ENCODE results near the gene SCPEP1. TPM values are rescaled to one million over a fixed set of nuclear protein-coding genes. Genes with fewer than 3 reads are reported as not detected.
"Not testable (repeated sequence)": the region's sequence is repeated elsewhere in the genome, so short reads cannot be mapped to it uniquely, and the experiment has no call there.

Gene SCPEP1
- polyA plus RNA-seq (2013, experiment 1 of 2; ENCODE audit: insufficient read length) = 46.5 TPM
- polyA plus RNA-seq (2013, experiment 2 of 2; ENCODE audit: insufficient read length) = 46.2 TPM

DNA sequence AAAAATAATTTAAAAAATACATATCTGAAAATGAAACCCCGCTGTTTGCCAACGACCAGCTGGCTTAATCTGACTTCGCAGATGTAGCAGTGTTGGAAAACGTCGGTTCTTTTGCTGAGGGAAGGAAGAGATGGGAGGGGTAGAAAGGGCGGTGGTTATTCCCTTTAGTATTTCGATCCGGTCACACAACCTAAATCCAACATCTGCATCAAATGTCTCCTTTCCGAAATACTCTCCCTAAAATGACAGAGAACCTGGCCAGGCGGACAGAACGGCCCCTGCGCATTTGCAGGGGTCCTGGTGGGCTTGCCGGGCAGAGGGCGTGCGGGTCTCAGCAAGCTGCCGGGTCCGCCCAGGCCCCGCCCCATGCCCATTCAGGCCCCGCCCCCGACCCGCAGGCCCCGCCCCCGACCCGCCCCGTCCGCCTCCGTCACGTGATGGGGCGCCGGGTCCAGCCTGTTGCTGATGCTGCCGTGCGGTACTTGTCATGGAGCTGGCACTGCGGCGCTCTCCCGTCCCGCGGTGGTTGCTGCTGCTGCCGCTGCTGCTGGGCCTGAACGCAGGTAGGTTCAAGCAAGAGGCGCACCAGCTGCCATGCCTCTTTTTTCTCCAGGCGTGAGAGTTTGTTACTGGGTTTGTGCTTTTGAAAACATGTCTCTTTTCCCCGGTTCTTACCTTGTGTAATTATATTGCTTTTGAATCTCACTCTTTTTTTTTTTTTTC is at the start of gene SCPEP1:
Gene SCPEP1, plus strand, starts transcription at position 459 of the 723 bp plus-strand sequence. Its CDS starts 29 bp downstream, at position 488.
- peak; percentile 77 for DNase-seq

GRCh38 chr17:56928586-56928985 is 49.3 kb upstream of the SCPEP1 start:
- DNase-seq = no peak

- DNase-seq = no peak
Measured at GRCh38 chr17:56929362-56929969, 48.5 kb upstream of the SCPEP1 start.

DNA sequence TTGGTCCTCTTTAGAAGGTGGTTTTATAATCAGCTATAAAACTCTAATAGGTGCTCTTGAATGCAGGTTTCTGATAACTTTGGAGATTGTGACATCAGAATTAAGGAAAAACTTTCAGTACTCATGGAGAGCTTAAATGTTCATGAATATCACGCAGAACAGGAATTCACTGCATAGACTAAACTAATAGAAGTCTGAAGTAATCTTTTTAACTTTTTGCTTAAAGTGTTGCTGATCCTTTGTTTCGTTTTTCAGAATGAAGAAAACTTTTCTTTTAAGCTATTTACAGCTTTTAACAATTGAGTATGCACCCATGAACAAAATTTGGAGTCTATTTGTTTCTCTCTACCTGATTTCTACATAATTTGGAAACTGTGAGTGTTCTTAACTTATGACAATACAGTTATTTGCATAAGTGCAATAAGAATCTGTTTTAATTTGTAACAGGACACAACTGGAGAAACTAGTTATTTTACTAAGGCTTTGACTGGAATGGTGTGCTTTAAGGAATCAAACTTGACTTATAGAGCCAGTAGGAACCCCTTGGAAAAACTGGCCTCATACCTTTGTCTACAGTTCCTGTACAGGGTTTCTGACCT is 47.1 kb upstream of the SCPEP1 start:
- DNase-seq = no peak

GRCh38 chr17:56933151-56933745 is 44.7 kb upstream of the SCPEP1 start:
- no peak for DNase-seq

GRCh38 chr17:56933868-56934267 is 44.1 kb upstream of the SCPEP1 start:
- DNase-seq = no peak

DNA sequence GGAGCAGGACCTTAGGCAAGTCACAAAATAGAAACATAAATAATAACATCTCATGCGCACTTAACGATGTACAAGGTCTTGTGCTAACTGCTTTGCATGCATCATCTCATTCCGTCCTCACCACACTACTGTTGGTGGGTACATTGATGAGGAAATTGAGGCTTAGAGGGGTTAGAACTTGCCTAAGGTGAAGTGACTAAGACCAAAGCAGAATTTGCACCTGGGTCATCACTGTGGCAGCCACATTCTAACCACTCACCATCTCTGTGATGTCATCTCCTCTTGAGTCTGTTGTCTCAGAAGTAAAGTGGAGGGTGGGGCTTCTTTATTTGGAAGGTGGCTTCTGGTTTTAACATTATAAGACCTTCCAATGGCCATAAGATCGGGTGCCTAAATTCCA is 43.7 kb upstream of the SCPEP1 start:
- no peak for DNase-seq

DNA sequence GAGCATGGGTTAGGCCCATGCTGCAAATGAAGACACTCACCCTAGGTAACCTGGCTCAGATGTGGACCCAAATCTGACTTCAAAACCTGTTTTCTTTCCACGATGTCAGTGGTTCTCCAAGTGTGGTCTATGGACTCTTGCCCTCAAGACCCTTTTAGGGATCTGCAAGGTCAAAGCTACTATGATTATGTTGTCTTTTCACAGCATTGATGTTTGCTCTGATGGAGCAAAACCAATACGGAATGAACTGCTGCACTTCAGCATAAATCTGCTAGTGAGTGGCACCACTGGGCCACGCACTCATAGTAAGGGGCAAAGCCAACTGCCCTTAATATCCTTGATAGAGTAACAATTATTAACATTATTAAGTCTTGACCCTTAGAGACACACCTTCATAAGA is 42.5 kb upstream of the SCPEP1 start:
- DNase-seq = no peak

- no peak for DNase-seq
Measured at GRCh38 chr17:56936697-56937322, 41.1 kb upstream of the SCPEP1 start.

GRCh38 chr17:56937687-56938086 is 40.2 kb upstream of the SCPEP1 start:
- DNase-seq = no peak

DNA sequence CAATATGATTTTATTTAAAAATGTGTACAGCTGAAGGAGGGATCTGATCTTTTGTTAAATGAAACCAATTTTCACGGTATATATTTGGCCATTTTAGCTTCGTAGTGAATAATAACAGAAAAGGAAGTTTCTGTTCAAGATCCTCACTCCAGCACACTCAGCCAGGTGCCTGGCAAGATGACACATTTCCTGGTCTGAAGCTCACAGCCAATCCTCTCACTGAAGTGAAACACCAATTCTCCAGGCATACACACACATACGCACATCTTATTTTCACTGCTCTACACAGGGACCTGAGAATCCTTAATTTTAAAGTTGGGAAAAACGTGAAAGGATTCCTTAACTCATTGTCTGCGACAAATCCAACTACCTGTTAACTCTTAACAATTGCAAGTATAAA is 39.7 kb upstream of the SCPEP1 start:
- not testable (repeated sequence) for DNase-seq

- peak; percentile 62 for DNase-seq
Measured at GRCh38 chr17:56939869-56940484, 38.0 kb upstream of the SCPEP1 start.

DNA sequence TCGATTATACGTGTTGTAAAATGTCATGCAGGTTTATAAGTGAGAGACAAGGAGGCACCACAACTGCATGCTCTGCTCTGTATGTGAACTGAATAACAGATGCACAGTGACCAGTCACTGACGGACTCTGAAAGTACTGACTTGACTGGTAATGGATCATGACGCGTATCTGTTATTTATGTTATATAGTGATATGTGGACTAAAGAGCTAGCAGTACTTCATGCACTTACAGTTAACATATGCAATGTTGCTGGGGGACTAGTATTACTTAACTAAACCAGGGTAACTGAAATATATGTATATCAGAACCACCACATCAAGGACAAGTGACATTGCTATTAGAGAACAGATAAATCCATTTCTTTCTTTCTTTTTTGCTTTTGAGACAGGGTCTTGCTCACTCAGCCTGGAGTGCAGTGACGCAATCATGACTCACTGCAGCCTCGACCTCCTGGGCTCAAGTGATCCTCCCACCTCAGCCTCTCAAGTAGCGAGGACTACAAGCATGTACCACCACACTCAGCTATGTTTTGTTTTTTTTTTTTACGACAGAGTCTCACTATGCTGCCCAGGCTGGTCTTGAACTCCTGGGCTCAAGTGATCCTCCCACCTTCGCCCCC is 34.3 kb upstream of the SCPEP1 start:
- DNase-seq = no peak

DNA sequence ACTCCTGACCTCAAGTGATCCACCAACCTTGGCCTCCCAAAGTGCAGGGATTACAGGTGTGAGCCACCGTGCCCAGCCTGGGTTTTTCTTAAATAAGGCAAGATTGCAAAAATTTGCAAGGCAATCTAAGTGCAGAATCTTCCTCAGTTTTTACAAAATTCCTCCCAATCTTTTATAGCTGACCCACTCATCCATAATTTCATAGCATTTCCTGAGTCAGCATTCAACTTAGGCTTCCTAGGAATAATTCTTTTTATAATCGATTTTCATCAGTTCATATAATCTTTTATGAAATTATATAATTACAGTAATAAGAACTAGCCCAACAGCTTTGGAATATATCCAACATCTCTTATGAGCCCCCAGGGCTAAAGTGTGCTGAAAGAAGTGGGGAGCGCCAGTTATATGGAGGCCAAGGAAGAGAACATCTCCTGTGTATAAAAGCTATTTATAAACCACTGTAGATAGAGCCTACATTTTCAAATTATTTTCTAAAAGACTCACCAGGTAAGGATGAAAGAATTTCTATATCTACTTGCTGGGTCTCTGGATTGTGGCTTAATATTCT is 31.9 kb upstream of the SCPEP1 start:
- no peak for DNase-seq

DNA sequence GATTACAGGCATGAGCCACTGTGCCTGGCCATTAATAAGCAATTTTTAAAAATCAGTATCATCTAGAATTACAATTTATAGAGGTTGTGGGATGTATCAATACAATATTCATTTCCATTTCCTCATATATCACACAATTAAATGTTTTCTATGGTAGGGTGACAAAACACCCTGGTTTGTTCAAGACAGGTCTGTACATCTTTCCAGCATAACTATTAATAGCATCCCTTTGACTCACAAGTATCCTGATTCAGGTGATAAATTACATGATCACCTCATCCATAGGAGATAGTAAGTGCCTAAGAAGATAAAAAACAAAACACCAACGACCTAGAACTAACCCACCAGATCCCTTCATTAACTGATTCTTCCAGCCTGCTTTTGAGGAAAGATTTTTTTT is 30.2 kb upstream of the SCPEP1 start:
- no peak for DNase-seq

DNA sequence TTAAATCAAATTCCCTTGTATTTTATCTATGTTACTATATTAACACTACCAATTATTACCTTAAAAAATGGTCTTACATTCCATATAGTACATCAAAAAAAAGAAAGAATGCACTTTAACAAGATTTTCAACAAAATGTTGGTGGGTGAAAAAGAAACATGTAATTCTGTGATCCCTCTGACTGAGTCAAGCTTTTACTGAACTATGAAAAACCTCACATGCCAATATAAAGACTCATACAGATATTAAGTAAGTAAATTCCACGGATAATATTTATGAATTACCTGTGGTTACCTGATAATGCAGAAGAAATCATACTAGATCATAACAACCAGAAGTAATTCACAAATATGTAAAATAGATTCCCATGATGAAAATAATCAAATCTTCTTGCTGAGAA is 29.4 kb upstream of the SCPEP1 start:
- no peak for DNase-seq

DNA sequence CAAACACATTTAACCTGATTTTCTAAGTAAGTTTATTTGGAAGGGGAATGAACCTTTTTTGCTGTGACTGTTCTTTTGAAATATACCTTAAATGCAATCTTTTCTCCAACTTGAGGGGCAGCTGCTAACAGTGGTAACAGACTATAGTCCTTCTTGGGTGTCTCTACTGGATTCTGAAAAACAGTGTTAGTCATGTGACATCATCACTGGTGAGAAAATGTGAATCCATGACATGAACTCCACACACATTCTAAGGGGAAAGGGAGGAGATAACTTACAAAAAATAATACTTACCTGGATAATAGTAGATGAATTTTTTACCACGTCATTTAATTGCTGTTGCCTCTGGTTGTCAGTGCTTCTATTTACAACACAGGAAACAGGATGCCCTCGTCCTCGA is 28.3 kb upstream of the SCPEP1 start:
- no peak for DNase-seq

DNA sequence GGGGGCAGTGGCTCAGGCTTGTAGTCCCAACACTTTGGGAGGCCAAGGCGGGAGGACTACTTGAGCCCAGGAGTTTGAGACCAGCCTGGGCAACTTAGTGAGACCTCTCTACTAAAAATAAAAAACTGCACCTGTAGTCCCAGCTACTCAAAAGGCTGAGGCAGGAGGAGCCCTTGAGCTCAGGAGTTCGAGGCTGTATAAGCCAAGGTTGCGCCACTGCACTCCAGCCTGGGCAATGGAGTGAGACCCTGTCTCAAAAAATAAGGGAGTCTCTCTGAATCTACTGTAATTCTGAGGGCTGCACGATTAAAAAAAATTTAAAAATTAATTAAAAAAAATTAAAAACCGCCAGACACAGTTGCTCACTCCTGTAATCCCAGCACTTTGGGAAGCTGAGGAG is 20.9 kb upstream of the SCPEP1 start:
- DNase-seq = no peak

DNA sequence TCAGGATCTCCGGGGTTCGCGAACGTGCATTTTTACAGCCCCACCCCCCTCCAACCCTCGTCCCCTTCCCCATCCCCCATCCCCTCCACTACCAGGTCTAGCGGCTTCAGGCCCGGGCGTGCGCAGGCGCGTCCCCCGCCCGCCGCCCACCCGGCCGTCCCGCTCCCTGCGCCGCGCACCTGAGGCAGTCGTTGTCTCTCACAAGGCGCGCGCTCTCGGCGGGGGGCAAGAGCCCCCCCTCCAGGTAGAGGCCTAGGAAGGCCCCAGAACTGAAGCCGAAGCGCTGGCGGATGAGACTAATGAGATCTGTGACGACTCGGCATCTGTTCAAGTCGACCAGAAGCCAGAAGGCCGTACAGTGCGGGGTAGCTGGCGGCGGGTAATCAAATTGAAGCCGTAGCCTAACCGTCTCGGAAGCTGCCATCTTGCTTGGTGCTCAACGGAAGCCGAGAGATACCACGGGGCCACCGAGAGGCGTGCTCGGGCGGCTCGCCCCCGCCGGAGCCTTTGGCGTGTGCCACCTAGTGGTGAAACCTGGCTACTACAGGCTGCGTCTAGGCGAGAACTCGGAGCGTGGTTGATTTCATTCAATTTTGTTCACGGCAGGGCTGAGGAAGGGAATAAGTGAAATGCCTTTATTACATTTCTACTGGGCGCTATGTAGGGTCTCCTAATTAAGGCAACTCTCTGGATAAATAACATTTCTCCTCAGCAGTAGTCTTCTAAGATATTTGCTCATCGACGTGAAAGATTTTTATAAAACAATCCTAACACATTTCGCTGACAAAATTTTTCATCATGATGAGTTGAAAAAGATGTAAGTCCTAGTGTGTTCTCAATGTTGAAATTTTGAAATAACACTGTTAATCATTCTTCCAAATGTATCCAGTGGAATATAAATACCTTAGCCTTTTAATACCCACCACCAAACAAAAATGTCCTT is 17.1 kb upstream of the SCPEP1 start, which contains the start of gene COIL:
Gene COIL, minus strand, starts transcription at position 455 of the 943 bp plus-strand sequence. Its CDS starts 31 bp downstream, at position 424.
- DNase-seq = peak; percentile 90

GRCh38 chr17:56965241-56965640 is 12.7 kb upstream of the SCPEP1 start:
- DNase-seq = not testable (repeated sequence)

All from fibroblast of skin of abdomen (primary cell).